NCI-H128 (cell line): ENCODE results near the gene CCDC9B.

ENCODE experiments used
- DNase-seq: peaks from one replicate; lab custom pipeline; 2025; ENCODE audit not compliant: unreplicated experiment; lab: John Stamatoyannopoulos, UW

The CCDC9B gene

DNA sequence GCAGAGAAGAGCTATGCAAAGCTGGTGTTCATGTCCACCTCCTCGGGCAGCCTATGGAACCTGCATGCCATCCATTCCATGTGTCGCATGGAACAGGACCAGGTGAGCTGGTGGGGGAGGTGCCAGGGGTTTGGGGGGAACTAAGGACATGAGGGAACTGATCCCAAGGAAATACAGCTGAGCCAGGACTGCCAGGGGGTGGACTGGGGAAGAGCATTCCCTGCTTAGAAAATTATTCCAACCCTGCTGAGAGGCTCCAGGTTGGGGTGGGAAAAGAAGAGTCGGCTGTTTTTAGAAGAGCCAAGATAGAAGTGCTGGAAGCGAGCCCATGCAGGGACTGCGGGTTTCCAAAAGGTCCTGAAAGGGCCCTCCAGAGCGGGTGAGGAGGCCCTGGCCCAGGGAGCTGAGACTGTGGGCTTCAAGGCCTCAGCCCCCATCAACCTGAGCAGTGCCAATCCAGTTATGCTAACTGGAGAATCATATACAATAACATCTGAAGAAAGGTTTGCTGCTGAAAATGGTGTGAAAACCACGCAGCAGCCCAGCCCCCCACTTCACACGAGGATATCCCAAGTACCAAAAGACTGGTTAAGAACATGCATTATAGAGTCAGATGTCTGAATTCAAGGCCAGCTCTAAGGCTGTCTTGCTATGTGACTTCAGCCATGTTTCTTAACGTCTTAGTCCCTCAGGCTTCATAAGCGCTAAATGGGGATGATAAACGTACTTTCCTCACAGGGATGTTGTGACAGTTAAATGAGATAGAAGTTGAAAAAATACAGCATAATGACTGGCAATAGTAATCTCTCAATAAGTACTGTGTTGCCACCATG lies 25.1 kb upstream of the CCDC9B start:
- no peak for DNase-seq

DNA sequence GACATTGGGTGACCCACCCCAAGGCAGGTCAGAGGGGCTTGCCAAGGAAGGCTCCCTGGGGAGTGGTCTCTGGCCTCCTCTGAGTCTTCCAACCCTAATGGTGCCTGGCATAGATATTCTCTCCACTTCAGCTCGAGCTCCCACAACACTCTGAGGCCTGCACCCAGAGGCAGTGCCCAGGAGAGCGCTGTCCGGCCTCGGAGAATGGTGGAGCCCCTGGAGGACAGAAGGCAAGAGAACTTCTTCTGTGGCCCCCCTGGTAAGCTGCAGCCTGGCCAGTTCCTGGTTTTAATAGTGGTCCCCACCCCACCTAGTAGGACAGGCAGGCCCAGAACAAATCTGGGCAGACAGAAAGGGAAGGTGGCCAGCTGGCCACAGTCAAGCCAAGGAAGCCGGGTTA lies 24.3 kb upstream of the CCDC9B start:
- no peak for DNase-seq

- DNase-seq, result no peak
Observed at GRCh38 chr15:40364251-40364650, 23.5 kb upstream of the CCDC9B start.

DNA sequence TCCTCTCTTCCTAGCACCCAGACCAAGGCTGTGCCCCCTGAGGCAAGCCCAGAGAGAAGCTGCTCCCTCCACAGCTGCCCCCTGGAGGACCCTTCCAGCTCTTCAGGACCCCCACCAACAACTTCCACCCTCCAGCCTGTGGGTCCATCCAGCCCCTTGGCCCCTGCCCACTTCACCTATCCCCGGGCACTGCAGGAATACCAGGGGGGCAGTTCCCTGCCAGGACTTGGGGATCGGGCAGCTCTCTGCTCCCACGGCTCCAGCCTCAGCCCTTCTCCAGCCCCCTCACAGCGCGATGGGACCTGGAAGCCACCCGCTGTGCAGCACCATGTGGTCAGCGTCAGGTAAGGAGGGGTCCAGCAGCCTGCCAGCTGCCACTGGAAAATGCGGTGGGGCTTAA lies 22.9 kb upstream of the CCDC9B start:
- no peak for DNase-seq

GRCh38 chr15:40361640-40362039 lies 20.9 kb upstream of the CCDC9B start:
- DNase-seq, result no peak

- DNase-seq, result no peak
Observed at GRCh38 chr15:40360015-40360414, 19.3 kb upstream of the CCDC9B start.

- DNase-seq, result no peak
Observed at GRCh38 chr15:40358471-40359353, 18.0 kb upstream of the CCDC9B start.

DNA sequence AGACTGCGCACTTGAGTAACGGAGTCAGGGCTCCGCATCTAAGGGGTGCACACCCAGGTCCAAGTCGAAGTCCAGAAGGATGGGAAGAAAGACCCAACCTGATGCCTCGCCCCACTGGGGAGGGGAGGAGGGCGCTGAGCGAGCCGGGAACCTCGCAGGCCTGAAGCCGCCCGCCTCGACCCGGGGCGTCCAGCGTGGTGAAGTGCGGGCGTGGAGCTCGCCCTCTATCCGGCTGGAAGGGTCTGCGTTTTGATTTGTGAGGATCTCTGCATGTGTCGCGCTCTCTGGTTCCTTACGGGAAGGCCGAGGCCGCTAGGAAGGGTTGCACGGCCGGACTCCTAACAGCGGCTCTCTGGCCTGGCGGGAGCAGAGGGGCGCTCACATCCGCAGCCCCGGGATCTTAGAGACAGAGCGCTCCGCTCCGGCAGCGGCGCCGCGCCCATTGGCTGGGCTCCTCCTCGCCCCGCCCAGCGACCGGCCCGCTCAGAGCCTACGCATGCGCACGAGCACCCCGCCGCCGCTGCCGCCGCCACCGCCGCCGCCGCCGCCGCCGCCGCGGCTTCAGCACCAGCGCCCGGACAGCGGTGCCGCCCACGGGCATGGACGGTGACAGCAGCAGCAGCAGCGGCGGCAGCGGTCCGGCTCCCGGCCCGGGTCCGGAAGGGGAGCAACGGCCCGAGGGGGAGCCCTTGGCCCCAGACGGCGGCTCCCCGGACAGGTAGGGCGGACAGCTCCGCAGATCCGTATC lies 17.2 kb upstream of the CCDC9B start, which contains the start of gene DISP2:
Gene DISP2 (plus strand): TSS at position 497 of the 748 bp plus-strand sequence. CDS start 103 bp downstream, at position 600.
- peak; percentile 58 for DNase-seq

DNA sequence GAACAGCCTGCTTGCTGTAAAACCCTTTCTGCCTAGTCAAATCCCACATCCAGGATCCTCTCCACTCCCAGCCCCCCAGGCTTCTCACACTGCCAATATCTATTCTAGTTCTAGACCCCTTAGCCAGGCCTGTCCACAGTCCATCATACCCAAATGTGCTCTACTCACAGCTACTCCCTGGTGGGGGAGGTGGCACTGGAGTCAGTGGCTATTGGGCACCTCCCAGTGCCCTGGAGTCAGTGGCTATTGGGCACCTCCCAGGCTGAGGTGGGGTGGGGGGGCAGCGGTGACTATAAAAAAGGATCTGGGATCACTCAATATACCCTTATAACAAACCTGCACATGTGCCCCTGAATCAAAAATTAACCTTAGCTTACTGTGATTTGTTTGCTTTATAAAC lies 16.5 kb upstream of the CCDC9B start:
- no peak for DNase-seq

- no peak for DNase-seq
Observed at GRCh38 chr15:40355976-40356585, 15.3 kb upstream of the CCDC9B start.

DNA sequence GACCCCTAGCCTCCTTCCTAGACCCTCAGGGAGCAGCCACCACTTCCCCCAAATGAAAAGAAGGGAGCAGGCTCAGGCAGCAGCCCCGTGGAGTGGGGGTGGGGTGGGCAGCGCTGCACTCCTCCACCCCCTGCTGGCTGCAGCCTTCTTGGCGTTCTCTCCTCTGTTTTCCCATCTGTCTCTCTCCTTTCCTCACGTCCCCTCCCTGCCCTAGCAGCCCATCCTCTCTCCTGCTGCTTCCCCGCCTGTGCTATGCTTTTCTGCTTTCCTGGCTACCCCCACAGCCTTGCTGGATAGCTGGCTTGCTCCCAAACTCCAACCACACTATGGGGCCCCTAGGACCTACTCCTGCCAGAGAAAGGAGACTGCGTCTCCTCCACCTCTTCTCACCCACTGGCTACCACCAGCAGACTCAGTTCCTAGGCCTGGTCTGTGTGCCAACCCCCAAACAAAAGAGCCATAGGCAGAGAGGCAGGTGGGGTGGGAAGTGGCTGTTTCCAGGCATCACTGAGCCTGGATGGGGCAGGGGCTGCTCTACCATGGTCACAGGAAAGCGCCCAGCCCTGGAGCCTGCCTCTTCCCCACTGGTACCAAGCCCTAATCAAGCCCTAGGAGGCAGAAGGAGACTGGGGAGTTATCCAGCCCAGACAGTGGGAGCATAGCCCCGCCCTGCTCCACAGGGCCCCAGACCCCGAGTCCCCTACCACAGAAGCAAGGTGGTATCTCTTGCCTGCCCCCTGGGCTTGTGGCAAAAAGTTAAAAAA lies 13.9 kb upstream of the CCDC9B start:
- no peak for DNase-seq

- no peak for DNase-seq
Observed at GRCh38 chr15:40353697-40354096, 13.0 kb upstream of the CCDC9B start.

GRCh38 chr15:40352281-40352901 lies 11.7 kb upstream of the CCDC9B start:
- no peak for DNase-seq

DNA sequence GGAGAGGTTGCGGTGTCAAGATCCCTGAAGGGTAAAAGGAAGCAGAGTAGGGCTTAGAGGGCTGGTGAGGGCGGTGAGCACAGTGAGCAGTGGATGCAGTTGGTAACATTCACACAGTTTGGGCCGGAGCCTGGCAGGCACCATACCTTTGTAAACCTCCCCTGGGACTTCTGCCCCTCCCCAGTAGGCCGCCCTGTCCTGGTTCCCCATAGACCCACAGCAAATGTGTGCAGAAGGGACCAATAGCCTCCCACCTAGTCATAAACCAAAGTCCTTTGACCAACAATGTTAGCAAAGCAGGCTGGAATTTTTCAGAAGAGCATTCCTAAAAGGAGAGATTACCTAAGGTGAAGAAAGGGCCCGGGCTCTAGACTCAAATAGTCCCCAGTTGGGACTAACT lies 8.4 kb upstream of the CCDC9B start:
- no peak for DNase-seq

- DNase-seq, result no peak
Observed at GRCh38 chr15:40348474-40348870, 7.7 kb upstream of the CCDC9B start.

- no peak for DNase-seq
Observed at GRCh38 chr15:40347559-40348473, 7.1 kb upstream of the CCDC9B start.

DNA sequence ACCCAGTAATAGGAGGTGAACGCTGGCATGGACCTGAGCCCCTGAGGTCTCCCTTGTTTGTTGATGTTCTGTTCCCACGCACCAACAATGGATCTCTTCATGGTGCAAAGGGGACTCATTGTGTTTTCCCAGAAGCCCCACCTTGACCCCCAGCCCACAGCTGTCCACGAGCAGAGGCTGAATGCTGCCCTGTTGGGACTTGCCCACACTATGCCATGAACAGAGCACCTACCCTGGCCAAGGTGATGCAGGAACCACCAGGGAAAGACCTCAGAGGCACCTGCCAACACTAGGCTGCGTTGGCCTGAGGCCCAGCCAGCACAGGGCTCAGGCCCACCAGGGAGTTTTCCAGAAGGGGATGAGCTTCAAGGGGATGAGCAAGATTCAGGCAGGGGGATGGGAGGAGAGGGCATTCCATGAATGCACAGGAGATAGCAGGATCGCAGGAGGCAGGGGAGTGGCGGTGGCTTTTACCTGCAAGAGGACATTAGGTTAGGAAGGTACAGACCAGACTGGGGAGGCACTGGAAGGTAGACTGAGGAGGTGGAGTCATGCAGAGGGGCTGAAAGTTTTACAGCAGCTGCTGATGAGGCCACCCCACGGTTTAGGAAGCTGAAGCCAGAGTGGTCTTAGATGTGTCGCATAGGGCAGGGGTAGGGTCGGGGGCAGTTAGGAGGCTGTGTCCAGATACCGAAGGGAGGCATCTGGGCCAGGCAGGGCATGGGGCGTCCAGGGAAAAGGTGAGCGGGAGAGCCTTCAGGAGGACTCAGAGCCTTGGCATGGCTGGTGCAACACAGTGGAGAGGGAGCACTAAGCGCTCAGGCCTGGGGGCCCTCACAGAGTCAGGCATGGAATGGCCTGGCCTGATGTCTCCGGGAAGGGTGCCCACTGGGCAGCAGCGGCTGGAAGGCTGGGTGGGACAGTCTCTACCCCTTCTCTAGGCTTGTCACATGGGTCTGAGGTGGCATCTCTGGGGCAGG lies 6.1 kb upstream of the CCDC9B start:
- no peak for DNase-seq
